ENCODE results near the gene KRTAP10-5.
"Not testable (repeated sequence)": the region's sequence is repeated elsewhere in the genome, so short reads cannot be mapped to it uniquely, and the experiment has no call there.

KRTAP10-5 gene

GRCh38 chr21:44590311-44590721 is 9.9 kb upstream of the KRTAP10-5 start:
- DNase-seq = no peak

GRCh38 chr21:44589586-44590305 is 9.3 kb upstream of the KRTAP10-5 start:
- peak in 1 of 2 experiments; percentile 5 for DNase-seq

DNA sequence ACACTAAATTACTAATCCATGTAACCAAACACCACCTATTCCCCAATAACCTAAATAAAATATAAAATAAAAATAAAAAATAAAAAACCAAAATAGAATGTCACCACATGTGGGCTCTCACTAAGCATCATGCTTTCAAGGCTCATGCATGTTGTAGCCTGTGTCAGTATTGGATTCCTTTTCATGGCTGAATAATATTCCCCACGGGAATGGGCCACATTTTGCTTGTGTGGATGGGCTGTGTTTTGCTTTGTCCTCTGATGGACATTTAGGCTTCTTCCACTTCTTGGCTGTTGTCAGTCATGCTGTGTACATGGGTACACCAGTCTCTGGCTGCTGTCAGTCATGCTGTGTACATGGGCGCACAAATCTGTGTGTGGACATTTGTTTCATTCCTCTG is 8.7 kb upstream of the KRTAP10-5 start:
- DNase-seq = no peak

- DNase-seq = no peak
Measured at GRCh38 chr21:44585892-44586291, 5.5 kb upstream of the KRTAP10-5 start.

- peak in 1 of 2 experiments; percentile 33 for DNase-seq
Measured at GRCh38 chr21:44583800-44584147, 3.4 kb upstream of the KRTAP10-5 start.

- DNase-seq = no peak
Measured at GRCh38 chr21:44583089-44583799, 2.8 kb upstream of the KRTAP10-5 start.

GRCh38 chr21:44582055-44582454 is 1.7 kb upstream of the KRTAP10-5 start:
- DNase-seq = no peak

- DNase-seq = no peak
Measured at GRCh38 chr21:44581158-44581557, 754 bp upstream of the KRTAP10-5 start.

DNA sequence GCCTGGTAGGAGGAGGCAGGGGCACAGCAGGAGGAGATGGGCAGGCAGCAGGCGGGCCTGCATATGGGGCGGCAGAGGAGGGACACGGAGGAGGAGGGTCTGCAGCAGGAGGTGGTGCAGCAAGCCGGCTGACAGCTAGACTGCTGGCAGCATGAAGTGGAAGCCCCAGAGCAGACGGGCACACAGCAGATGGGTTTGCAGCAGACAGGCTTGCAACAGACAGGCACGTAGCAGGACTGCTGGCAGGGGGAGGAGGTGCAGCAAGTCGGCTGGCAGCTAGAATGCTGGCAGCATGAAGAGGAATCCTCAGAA is 615 bp downstream of the KRTAP10-5 start:
- DNase-seq = no peak

DNA sequence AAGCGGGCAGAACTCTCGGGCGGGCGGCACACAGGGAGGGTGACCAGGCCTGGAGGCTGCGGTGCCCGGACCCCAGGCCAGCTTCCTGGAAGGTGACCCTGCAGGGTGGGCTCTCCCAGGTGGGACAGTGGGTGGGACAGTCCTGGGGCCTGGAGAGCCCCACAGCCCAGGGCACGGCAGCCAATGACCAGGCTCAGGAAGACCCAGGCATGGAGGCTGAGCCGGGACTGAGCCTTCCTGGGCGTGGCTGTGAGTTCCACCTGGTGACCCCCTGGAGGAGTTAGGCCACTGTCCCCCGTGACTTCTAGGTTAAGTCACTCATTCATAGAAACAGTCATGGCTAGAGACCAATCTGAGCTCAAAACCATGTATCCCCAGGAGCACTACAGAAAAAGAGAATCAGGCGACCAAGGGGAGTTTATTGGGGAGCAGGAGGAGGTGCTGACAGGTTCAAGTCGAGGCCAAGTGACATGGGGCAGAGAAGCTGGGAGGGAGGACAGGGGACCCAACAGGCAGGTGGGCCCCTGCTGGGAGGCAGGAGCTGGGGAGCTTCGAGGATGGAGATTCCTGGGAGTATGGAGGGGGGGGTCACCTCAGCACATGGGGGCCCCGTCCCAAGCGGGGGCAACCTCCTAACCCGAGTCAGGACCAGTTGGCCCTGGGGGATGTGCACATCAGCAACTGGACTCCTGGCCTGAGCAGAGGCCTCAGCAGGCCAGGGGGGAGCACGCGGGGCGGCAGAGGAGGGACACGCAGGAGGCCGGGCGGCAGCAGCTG is 1.2 kb downstream of the KRTAP10-5 start:
- DNase-seq = no peak

DNA sequence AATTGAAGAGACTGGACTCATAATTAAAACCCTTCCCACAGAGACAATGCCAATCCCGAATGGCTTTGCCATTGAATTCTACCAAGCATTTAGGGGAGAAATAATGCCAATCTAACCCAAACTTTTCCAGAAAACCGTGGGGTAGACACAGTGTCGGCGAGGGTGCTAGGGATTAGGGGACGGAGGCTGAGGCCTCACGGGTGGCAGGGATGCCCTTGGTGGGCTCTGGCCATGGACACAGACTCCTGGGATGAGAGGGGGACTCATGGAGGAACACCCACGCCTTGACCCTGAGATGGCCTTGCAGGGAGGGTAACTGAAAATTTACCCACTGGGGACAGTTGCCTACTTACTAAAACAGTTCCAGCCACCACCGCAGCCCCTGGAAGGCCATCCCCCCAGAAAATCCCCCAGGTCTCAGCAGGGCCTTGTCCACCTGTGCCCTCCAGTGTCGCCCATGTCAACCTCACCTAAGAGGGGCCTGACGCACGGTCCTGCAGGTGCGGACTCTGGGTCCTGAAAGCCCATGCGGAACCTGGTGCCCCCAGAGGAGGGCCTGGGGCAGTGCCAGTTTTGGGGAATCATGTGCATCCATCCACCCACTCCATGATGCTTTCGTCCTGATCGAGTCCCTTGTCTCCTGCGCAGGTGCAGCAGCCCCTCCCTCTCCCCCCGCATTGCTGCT is 1.9 kb downstream of the KRTAP10-5 start:
- DNase-seq = no peak

- DNase-seq = no peak
Measured at GRCh38 chr21:44576025-44576420, 4.4 kb downstream of the KRTAP10-5 start.

DNA sequence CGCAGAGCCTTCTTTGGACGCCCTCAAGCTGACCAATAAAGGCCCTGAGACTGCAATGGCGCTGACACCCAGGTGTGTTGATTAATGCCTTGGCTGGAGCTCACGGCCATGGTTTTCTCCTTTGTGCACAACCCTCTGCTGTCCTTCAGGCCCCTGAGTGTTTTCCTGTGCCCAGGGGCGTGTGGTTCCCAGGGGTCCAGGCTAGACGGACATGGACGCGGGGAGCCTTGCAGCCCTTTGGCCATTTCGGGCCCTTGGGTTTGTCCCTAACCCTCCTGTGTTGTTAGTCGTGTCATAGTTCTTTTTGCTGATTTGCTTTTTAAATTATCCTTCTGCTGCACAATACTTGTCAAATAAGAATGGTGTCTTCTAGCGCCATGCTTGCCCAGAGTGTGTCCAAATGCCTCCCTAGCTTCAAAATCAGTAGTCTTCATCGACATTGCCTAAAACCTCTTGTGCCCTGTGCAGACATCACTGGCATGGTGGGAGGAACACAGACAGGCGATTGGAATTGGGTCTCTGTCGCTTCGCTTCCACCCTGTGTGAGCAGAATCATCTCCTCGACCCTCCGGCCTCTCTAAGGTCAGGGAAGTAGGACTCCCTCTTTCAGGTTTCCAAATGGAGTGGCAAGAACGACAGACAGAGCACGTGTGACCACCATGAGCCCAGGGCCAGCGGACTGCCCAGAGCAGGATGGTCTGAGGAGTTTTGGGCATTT is 4.9 kb downstream of the KRTAP10-5 start:
- DNase-seq = no peak

DNA sequence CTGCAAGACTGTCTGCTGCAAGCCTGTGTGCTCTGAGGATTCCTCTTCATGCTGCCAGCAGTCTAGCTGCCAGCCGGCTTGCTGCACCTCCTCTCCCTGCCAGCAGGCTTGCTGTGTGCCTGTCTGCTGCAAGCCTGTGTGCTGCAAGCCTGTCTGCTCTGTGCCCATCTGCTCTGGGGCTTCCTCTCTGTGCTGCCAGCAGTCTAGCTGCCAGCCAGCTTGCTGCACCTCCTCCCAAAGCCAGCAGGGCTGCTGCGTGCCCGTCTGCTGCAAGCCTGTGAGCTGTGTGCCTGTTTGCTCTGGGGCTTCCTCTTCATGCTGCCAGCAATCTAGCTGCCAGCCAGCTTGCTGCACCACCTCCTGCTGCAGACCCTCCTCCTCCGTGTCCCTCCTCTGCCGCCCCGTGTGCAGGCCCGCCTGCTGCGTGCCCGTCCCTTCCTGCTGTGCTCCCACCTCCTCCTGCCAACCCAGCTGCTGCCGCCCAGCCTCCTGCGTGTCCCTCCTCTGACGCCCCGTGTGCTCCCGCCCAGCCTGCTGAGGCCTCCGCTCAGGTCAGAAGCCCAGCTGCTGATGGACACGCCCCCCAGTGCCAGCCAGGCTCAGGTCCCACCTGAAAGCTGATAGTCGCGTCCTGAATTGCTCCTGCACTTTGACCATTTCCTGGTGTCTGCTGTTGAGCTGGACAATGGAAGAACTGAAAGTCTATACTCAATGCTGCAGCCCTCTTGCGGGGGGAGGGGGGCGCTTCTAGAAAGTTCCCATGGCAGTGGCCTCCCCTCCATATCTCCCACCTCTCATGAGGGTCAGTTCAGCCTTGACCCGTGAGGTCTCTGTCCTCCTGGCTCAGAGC is 5.7 kb downstream of the KRTAP10-5 start:
- no peak for DNase-seq

DNA sequence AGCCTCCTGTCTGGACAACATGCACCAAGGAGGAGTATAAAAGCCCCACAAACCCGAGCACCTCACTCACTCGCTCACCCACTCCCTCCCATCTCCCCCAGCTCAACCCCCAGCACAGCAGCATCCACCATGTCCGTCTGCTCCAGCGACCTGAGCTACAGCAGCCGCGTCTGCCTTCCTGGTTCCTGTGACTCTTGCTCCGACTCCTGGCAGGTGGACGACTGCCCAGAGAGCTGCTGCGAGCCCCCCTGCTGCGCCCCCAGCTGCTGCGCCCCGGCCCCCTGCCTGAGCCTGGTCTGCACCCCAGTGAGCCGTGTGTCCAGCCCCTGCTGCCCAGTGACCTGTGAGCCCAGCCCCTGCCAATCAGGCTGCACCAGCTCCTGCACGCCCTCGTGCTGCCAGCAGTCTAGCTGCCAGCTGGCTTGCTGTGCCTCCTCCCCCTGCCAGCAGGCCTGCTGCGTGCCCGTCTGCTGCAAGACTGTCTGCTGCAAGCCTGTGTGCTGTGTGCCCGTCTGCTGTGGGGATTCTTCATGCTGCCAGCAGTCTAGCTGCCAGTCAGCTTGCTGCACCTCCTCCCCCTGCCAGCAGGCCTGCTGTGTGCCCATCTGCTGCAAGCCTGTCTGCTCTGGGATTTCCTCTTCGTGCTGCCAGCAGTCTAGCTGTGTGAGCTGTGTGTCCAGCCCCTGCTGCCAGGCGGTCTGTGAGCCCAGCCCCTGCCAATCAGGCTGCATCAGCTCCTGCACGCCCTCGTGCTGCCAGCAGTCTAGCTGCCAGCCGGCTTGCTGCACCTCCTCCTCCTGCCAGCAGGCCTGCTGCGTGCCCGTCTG is 6.6 kb downstream of the KRTAP10-5 start, which contains the start of gene KRTAP10-4:
KRTAP10-4 (plus strand) TSS at position 100 of the 827 bp plus-strand sequence; CDS start at position 130, 30 bp downstream.
- DNase-seq = not testable (repeated sequence)

DNA sequence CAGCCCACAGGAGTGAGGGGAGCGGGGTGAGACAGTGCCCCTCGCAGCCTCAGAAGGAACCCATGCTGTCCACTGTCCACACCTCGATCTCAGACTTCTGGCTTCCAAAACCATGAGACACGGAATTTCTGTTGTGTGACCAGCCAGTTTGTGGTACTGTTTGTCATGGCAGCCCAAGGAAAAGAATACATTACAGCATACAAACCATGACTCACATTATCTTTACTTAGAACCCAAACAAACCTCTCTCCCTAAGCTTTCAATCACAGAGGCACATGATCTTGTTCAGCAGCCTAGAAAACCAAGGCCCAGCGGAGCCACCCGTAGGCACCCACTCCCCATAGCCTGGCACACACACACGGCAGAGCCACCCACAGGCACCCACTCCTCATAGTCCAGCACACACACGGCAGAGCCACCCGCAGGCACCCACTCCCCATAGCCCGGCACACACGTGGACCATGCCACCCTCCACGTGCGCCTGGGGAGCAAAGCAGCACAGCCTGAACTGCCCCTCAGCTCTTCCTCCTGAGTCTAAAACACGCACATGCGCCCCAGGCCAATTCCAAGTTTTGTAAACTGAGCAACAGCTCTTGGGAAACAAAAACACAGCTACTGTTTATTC is 7.3 kb downstream of the KRTAP10-5 start:
- DNase-seq = no peak

DNA sequence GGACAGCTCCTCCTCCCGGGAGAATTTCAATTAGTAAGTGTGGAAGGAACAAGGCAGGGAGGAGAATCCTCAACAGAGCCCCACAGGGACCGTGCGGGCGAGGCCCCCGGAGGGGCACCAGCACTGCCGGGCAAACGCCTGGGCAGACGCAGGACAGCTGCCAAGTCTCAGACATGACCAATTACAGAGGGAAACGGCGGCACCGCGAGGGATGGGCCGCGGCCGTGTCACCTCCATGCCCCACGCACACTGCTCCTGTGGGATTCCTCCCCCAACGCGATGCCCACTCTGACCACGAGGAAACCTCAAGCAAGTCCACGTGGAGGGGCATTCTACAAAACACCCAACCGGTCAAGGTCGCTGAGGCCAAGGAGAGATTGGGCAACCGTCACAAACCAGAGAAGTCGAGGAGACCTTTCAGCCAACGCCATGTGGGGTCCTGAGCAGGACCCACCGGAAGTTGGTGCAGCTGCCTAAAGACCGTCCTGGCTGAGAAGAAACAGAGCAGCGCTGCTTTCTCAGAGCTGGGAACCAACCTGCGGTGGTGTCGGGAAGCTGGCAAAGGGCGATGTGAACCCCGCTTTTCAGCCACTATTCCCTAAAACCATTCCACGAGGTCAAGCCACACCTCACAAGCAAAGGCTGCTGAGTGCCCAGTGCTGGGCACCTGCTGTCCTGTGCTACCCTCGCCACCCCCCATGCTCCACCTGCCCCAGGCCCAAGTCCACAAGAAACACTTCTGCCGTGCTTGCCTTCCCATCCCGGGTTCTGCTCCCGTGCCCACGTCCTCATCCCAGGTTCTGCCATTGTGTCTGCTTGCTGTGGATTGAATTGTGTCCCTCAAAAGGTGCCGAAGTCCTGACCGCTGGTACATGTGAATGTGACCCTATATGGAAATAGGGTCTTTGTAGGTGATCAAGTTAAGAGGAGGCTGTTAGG is 8.3 kb downstream of the KRTAP10-5 start:
- no peak for DNase-seq

- no peak for DNase-seq
Measured at GRCh38 chr21:44571296-44571695, 9.1 kb downstream of the KRTAP10-5 start.

All from activated T-cell treated with anti-CD3 and anti-CD28 coated beads, Interleukin-2, amount 50 U/mL, for 48 hours (primary cell).